AG04450 (cell line): ENCODE data around the gene TMEM127. TPM values are rescaled to one million over a fixed set of nuclear protein-coding genes. Genes with fewer than 3 reads are reported as not detected.

Experiments used
- CTCF ChIA-PET: fragments of 300-600, 350-600 bp; formaldehyde crosslinking; extraction: SDS; loops from one replicate; lab custom pipeline; 2022; ENCODE audit warnings: antibody characterized with exemption, inconsistent platforms; lab: Charles Lee
- POLR2A ChIA-PET: fragments of 350-600 bp; formaldehyde crosslinking; extraction: SDS; loops from one replicate; lab custom pipeline; 2021; ENCODE audit warnings: antibody characterized with exemption, inconsistent platforms; lab: Yijun Ruan, JAX
- DNase-seq: peaks from one replicate; pipeline ENCODE4 v3.0.0-alpha.2; 2011; ENCODE audit warnings: low read depth, low spot score
- H3K27ac ChIP-seq: one replicate; pipeline ENCODE4 v1.5.1; 2012; ENCODE audit warnings: low read depth, low read length, control low read depth
- H3K27me3 ChIP-seq: one replicate; pipeline ENCODE4 v1.6.0; 2012; ENCODE audit warnings: low read length; ENCODE audit not compliant: control insufficient read depth, insufficient read depth
- H3K4me3 ChIP-seq: 2 replicates; pipeline ENCODE4 v1.5.1; 2011; ENCODE audit warnings: mild to moderate bottlenecking, low read depth, low read length, control low read depth
- H3K9me3 ChIP-seq: 2 replicates; pipeline ENCODE4 v1.5.1; 2012; ENCODE audit warnings: low read length; ENCODE audit not compliant: control insufficient read depth, insufficient read depth
- polyA plus RNA-seq: library from polyadenylated mRNA; depleted of rRNA; stranded (reverse); fragments of >200 nt; gene quantifications from 2 replicates; pipeline ENCODE4 v1.2.3, GENCODE V29; 2011
- TF ChIP-seq, protein P1 (sequence below): IDR thresholded peaks from 2 replicates; pipeline ENCODE4 v1.5.1; 2011; ENCODE audit warnings: low read depth, low read length, control low read depth, inconsistent platforms

Gene TMEM127
- polyA plus RNA-seq, 1 experiment: 45.3 TPM

DNA sequence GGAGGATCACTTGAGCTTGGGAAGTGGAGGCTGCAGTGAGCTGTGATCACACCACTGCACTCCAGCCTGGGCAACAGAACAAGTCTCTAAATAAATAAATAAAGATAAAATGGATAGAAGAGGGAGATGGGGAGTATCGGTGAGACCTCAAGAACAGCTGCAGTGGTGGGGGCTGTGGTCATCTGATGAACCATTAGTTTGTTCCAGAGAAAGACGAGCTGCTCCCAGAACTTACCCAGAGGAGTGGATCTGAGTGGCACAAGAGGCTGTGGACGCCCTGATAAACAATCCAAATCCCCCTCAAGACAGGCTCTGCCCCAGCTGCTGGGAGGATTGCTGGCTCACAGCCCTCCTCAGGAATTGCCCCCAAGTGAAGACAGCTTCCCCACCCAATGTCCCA, 26.7 kb downstream of the TMEM127 start:
- POLR2A ChIA-PET: no interaction called here
- TF ChIP-seq, protein P1, sequence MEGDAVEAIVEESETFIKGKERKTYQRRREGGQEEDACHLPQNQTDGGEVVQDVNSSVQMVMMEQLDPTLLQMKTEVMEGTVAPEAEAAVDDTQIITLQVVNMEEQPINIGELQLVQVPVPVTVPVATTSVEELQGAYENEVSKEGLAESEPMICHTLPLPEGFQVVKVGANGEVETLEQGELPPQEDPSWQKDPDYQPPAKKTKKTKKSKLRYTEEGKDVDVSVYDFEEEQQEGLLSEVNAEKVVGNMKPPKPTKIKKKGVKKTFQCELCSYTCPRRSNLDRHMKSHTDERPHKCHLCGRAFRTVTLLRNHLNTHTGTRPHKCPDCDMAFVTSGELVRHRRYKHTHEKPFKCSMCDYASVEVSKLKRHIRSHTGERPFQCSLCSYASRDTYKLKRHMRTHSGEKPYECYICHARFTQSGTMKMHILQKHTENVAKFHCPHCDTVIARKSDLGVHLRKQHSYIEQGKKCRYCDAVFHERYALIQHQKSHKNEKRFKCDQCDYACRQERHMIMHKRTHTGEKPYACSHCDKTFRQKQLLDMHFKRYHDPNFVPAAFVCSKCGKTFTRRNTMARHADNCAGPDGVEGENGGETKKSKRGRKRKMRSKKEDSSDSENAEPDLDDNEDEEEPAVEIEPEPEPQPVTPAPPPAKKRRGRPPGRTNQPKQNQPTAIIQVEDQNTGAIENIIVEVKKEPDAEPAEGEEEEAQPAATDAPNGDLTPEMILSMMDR: no peak
- no peak for DNase-seq
- Histone ChIP-seq H3K27ac (no peak overlapping the region), H3K4me3 (no peak overlapping the region), H3K9me3 (no peaks in the 10 kb centered on the region), H3K27me3 (no peaks in the 10 kb centered on the region)
- CTCF ChIA-PET: no interaction called here

DNA sequence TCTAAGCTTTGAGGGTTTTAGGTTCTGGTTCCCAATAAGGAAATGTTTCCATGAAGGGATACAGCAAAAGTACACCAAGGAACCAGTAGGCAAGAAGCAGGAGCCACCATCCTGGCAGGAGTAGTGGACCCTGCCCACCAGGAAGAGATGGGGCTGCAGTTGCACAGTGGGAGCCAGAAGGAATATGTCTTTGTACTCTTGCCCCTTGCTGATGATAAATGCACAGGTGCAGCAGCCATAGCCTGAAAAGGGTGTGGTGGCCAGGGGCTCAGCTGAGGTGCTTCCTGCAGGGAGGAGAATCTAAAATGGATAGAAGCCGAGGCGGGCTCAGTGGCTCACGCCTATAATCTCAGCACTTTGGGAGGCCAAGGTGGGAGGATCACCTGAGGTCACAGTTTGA, 27.5 kb downstream of the TMEM127 start:
- no peak overlapping the region for H3K4me3 ChIP-seq
- no peaks in the 10 kb centered on the region for H3K27me3 ChIP-seq
- TF ChIP-seq, protein P1: no peak
- ChIA-PET CTCF (no interaction called here), POLR2A (no interaction called here)
- H3K9me3 ChIP-seq: no peaks in the 10 kb centered on the region
- no peak for DNase-seq
- no peak overlapping the region for H3K27ac ChIP-seq

DNA sequence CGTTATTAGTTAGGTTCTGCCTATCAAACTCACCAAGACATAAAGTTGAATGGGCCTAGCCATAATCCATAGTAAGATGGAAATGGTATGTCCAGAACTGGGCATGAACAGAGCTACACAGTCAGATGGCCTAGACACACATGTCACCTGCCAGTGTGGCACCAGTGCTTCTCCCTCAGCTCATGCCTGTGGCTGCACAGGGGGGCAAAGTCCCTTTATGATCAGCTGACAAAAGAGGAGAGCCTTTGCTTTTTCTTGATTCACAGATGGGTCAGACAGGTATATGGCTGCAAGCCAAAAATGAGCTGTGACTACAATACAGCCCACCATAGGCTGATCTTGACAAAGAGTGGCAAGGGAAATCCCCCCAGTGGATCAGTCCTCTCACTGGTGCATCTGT, 28.9 kb downstream of the TMEM127 start:
- no peaks in the 10 kb centered on the region for H3K9me3 ChIP-seq
- CTCF ChIA-PET: no interaction called here
- H3K27ac ChIP-seq: no peak overlapping the region
- H3K4me3 ChIP-seq: no peak overlapping the region
- no peaks in the 10 kb centered on the region for H3K27me3 ChIP-seq
- no peak for DNase-seq
- TF ChIP-seq, protein P1: no peak
- POLR2A ChIA-PET: no interaction called here

DNA sequence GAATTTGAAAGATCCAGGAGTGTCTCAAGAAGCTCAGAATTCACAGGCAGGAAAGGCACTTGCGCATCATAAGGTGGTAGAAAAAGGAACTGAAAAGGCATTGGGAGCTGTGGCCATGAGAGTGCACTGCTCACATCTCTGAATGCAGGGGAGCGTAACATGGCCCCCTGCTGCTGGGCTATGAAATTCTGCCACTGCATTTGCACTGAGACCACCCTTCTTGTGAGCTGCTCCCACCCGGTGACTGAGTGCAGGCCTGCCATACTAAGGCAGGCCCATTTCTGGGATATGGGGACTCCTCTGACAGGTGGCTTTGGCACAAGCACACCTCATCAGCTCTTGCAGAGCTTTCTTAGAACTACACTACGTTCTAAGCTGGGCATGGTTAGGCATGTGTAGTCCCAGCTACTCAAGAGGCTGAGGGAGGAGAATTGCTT, 31.9 kb downstream of the TMEM127 start:
- H3K9me3 ChIP-seq: no peaks in the 10 kb centered on the region
- TF ChIP-seq, protein P1: no peak
- POLR2A ChIA-PET: no interaction called here
- H3K27me3 ChIP-seq: no peaks in the 10 kb centered on the region
- CTCF ChIA-PET: interaction anchor here (0.7 kb wide), 1 partner anchor 211 kb away, joined by 3 read pairs; no protein-coding TSS in a partner anchor
- H3K4me3 ChIP-seq: no peak overlapping the region
- H3K27ac ChIP-seq: no peak overlapping the region
- DNase-seq: no peak

DNA sequence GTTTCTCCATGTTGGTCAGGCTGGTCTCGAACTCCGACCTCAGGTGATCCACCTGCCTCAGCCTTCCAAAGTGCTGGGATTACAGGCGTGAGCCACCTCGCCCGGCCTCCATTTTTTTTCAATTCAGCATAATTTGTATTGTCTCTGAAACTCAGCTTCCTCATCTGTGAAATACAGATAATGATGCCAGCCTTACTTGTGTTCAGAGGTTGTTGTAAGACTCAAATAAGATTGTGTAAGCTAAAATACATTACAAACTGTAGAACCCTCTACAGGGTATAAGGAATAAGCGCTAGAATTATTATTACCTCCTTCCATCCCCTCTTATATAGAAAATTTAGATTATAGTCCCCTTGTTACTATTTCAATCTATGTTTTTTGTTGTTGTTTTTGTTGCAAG, 32.4 kb downstream of the TMEM127 start:
- H3K27ac ChIP-seq: no peak overlapping the region
- DNase-seq: no peak
- H3K9me3 ChIP-seq: no peaks in the 10 kb centered on the region
- ChIA-PET POLR2A (no interaction called here), CTCF (interaction anchor here (0.7 kb wide), 1 partner anchor 211 kb away, joined by 3 read pairs; no protein-coding TSS in a partner anchor)
- no peak overlapping the region for H3K4me3 ChIP-seq
- TF ChIP-seq, protein P1: no peak
- H3K27me3 ChIP-seq: no peaks in the 10 kb centered on the region
